ENCODE results near the gene CUX1.

The CUX1 gene

GRCh38 chr7:101857358-101857811 is 40.0 kb downstream of the CUX1 start:
- Histone ChIP-seq H4K20me1 (ENCODE audit: control insufficient read depth, insufficient read depth, low read depth, low read length) (0 out of 2 replicates have a peak, but pooled peaks cover 5% of the 10 kb centered on the region), H3K79me2 (ENCODE audit: control insufficient read depth, low read length) (peaks cover 84% of the 10 kb centered on the region), H3K4me3 (ENCODE audit: low read length) (peak overlapping the region; percentile 76), H3K9me2 (replicated peaks; ENCODE audit: control insufficient read depth, low read length) (no peaks in the 10 kb centered on the region), H3K36me3 (ENCODE audit: control insufficient read depth, low read length) (peaks cover 28% of the 10 kb centered on the region), H3K4me1 (ENCODE audit: control insufficient read depth, low read length) (peaks cover 99% of the 10 kb centered on the region), H3K9me3 (ENCODE audit: control insufficient read depth, insufficient read depth, low read length) (no peaks in the 10 kb centered on the region), H3K4me2 (ENCODE audit: low read length) (peak overlapping the region; percentile 76), H3K27me3 (ENCODE audit: control insufficient read depth, low read length) (no peaks in the 10 kb centered on the region), H3F3A (ENCODE audit: control insufficient read depth, insufficient read depth) (peaks cover 76% of the 10 kb centered on the region), H3K27ac (ENCODE audit: low read depth, low read length) (peak overlapping the region; percentile 90)
- TF ChIP-seq CTCF (IDR thresholded peaks at IDR 0.05; ENCODE audit: low read depth, low read length, poor library complexity, severe bottlenecking) (no peak), EZH2phosphoT487 (IDR thresholded peaks at IDR 0.05; ENCODE audit: borderline replicate concordance, low read length) (no peak)

GRCh38 chr7:101858437-101859385 is 41.3 kb downstream of the CUX1 start:
- peak overlapping the region; percentile 76 for H3K4me2 ChIP-seq (ENCODE audit: low read length)
- H3K4me1 ChIP-seq (ENCODE audit: control insufficient read depth, low read length), result peaks cover 99% of the 10 kb centered on the region
- H3K79me2 ChIP-seq (ENCODE audit: control insufficient read depth, low read length), result peaks cover 84% of the 10 kb centered on the region
- H3K27ac ChIP-seq (ENCODE audit: low read depth, low read length), result peak overlapping the region; percentile 90
- peaks cover 31% of the 10 kb centered on the region for H3K36me3 ChIP-seq (ENCODE audit: control insufficient read depth, low read length)
- H3K4me3 ChIP-seq (ENCODE audit: low read length), result peak overlapping the region; percentile 76
- H3K9me3 ChIP-seq (ENCODE audit: control insufficient read depth, insufficient read depth, low read length), result no peaks in the 10 kb centered on the region
- H3K9me2 ChIP-seq (replicated peaks; ENCODE audit: control insufficient read depth, low read length), result no peaks in the 10 kb centered on the region
- H3F3A ChIP-seq (ENCODE audit: control insufficient read depth, insufficient read depth), result peaks cover 85% of the 10 kb centered on the region
- 0 out of 2 replicates have a peak, but pooled peaks cover 3% of the 10 kb centered on the region for H4K20me1 ChIP-seq (ENCODE audit: control insufficient read depth, insufficient read depth, low read depth, low read length)
- TF ChIP-seq CTCF (IDR thresholded peaks at IDR 0.05; ENCODE audit: low read depth, low read length, poor library complexity, severe bottlenecking), result no peak
- TF ChIP-seq EZH2phosphoT487 (IDR thresholded peaks at IDR 0.05; ENCODE audit: borderline replicate concordance, low read length), result no peak
- no peaks in the 10 kb centered on the region for H3K27me3 ChIP-seq (ENCODE audit: control insufficient read depth, low read length)

- Histone ChIP-seq H3K36me3 (ENCODE audit: control insufficient read depth, low read length) (peaks cover 27% of the 10 kb centered on the region), H3K4me3 (ENCODE audit: low read length) (peak overlapping the region; percentile 76), H3K27ac (ENCODE audit: low read depth, low read length) (peak overlapping the region; percentile 90), H3K79me2 (ENCODE audit: control insufficient read depth, low read length) (peaks cover 82% of the 10 kb centered on the region), H3K4me2 (ENCODE audit: low read length) (peak overlapping the region; percentile 76), H3K27me3 (ENCODE audit: control insufficient read depth, low read length) (no peaks in the 10 kb centered on the region), H3K9me2 (replicated peaks; ENCODE audit: control insufficient read depth, low read length) (no peaks in the 10 kb centered on the region), H3F3A (ENCODE audit: control insufficient read depth, insufficient read depth) (peaks cover 87% of the 10 kb centered on the region), H4K20me1 (ENCODE audit: control insufficient read depth, insufficient read depth, low read depth, low read length) (no peaks in the 10 kb centered on the region), H3K4me1 (ENCODE audit: control insufficient read depth, low read length) (peaks cover 99% of the 10 kb centered on the region), H3K9me3 (ENCODE audit: control insufficient read depth, insufficient read depth, low read length) (no peaks in the 10 kb centered on the region)
- TF ChIP-seq CTCF (IDR thresholded peaks at IDR 0.05; ENCODE audit: low read depth, low read length, poor library complexity, severe bottlenecking), result no peak
Observed at GRCh38 chr7:101859411-101860106, 42.1 kb downstream of the CUX1 start.
